HG03159 (cell line): ENCODE results near the gene PSMC4.

ENCODE experiments used
- ATAC-seq: cut with Tn5 transposase; IDR thresholded peaks from one replicate; pipeline ENCODE4 v1.9.1; 2021; ENCODE audit warnings: mild to moderate bottlenecking, moderate library complexity; ENCODE audit not compliant: unreplicated experiment

The PSMC4 gene

DNA sequence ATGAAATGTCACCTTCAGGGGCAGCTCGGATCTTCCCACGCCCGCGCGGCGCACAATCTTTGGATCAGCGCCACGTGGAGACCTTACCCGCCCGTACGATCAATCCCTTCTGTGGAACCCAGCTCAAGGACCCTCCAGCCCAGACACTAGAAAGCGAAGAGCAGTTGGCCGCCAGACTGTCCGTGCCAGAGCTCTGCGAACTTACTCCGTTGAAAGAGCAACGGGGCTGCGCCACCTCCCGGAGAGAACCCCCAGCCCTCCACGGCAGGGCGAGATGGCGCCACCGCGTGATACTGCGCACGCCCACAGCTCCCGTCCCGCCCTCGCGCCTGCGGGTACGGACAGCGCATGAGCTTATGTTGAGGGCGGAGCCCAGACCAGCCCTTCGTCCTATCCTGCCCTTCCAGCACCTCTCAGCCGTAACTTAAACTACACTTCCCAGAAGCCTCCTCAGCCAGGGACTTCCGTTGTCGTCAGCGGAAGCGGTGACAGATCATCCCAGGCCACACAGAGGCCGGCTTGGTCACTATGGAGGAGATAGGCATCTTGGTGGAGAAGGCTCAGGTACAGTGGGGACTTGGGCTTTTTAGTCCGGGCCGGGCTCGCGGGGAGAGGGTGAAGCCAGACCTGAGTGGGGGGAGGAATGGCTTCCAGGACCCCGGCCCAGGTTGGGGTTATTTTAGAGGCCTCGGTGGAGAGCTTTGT, at the start of gene PSMC4:
TSS of gene PSMC4 (plus strand) at position 491 of the 705 bp plus-strand sequence. CDS start at position 529, 38 bp downstream.
- peak; percentile 96 for ATAC-seq

DNA sequence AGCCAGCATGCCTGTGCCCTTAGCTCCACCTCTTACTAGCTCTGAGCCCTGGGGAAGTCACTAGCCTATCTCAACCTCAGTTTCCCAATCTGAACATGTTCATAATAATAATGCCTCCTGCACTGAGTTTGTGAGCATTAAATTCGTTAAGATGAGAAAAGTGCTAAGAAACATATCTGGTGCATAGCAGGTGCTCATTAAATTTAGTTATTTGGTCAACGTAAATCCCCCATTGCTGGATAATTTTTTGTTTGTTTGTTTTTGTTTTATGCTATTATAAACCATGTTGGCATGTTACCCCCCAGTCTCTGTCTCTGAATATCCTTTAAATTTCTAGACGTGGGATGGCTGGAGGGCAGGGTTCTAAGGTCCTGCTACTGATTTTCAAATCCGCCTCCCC, 47.1 kb upstream of the PSMC4 start:
- no peak for ATAC-seq

DNA sequence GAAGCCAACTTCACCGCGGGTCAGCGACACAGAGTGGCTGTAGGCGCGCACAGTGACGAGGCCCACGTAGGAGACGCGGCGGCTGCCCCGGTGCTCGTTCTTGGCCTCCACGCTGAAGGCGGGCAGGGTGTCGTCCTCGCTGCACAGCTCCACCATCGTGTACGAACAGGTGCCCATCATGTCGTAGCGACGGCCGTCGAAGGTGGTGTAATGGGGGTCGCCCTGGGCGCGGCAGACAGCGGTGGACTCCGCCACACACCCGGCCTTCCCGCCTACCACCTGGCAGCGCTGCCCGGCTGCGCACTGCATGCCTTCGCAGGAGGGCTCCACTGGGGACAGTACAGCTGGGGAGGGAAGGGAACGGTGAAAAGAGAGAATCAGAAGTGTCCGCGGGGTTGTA, 46.6 kb upstream of the PSMC4 start:
- no peak for ATAC-seq

DNA sequence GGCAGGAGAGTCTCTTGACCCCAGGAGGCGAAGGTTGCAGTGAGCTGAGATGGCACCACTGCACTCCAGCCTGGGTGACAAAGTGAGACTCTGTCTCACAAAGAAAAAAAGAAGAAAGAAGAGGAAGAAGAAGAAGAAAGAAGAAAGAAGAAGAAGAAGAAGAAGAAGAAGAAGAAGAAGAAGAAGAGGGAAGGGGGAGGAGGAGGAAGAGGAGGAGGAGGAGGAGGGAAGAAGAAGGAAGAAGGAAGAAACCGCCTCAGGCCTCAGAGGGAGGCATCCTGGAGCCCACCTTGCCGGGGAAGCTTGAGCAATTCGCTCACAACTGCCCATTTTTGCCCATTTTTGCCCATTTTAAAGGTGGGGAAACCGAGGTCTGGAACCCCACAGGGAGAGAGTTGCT, 46.0 kb upstream of the PSMC4 start:
- ATAC-seq = no peak

DNA sequence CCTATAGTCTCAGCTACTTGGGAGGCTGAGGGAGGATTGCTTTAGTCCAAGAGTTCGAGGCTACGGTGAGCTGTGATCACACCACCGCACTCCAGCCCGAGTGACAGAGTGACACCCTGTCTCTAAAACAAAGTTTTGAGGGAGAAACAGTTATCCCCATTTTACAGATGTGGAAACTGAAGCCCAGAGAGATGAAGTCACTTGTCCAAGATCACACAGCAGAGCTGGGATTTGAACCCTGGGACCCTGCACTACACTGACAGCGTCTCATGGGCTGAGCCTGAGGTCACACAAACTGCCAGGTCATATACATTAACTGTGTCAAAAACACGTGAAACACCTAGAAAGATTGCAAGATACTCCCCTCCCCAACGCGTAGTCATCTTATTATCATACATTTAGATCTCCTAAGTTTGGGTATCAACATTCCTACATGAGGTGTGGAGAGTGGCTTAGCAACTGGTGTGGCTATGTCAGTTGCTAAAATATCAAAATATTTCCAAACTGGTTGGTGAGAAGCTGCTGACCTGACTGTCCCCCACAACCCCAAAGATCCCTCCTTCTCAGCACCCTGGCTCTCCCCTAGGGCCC, 44.7 kb upstream of the PSMC4 start:
- ATAC-seq = no peak

DNA sequence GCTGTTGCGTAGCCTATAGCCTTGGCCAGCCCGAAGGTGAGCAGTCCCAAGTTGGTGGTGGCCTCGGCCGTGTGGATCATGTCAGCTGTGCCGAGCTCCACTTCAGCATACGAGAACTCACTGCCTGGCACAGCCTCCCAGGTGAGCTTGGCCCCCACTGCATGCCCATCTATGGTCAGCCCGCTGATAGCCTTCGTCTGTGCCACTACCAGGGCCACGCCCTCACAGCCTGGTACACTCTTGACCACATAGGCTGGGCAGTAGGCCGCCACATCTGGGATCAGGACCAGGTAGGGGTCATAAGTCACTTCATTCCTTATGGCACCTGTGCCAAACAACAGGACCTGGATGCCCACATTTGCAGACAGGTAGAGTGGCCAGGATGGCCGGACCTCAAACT, 43.9 kb upstream of the PSMC4 start:
- ATAC-seq = no peak

DNA sequence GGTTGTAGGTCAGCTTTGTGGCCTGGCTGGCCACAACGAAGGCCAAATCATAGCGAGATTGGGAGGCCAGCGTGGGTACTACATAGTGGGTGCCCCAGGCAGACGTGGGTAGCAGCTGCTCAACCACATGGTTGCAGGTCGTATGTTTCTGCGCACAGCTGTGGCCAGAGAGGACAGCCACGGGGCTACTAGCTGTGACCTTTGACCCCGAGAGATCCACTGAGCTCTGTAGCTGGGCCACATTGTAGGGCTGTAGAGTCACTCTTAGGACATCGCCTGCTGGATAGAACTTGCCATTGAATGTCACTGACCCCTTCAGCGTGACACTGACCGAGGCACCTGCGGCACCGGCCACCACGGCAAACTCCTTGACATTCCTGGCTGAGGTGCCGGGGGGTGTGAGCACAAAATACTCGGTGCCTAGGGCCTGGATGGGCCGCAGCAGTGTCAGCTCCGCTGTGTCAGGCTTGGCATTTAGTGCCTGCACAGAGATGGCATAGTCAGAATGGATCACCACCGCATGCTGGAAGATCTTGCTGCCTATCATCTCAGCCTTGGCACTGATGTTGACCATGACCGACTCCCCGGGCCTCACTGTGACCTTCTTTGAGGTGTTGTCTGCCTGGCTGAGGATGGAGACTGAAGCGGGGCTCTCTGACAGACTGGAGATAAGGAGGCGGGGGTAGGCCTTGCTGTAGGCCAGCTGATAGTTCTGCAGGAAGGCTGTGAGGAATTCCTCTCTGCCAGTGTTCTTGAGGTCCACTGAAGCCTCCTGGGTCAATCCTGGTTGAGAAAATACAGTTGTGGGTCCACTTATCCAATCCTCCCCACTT, 43.2 kb upstream of the PSMC4 start:
- no peak for ATAC-seq

DNA sequence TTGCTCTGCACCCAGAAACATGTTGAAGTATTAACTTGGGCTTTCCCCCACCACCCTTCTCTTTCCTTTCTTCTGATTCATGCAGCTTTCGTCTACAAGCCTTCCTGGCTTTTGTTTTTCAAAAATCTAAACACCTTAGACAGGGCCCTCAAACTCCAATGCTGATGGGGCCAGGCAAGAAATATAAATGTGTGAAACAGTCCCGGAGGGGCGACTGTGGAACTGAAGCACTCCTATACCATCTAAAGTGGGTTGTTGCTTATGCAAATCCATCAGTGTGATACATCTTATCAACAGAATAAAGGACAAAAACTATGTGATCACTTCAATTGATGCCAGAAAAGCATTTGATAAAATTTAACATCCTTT, 42.6 kb upstream of the PSMC4 start:
- ATAC-seq = no peak

DNA sequence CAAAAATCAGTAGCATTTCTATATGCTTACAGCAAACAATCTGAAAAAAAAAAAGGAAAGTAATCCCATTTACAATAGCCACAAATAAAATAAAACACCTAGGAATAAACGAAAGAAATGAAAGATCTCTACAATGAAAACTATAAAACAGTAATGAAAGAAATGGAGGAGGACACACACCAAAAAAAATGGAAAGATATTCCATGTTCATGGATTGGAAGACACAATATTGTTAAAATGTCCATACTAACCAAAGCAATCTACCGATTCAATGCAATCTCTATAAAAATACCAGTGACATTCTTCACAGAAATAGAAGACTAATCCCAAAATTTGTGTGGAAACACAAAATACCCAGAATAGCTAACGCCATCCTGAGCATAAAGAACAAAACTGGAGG, 41.2 kb upstream of the PSMC4 start:
- ATAC-seq = no peak

DNA sequence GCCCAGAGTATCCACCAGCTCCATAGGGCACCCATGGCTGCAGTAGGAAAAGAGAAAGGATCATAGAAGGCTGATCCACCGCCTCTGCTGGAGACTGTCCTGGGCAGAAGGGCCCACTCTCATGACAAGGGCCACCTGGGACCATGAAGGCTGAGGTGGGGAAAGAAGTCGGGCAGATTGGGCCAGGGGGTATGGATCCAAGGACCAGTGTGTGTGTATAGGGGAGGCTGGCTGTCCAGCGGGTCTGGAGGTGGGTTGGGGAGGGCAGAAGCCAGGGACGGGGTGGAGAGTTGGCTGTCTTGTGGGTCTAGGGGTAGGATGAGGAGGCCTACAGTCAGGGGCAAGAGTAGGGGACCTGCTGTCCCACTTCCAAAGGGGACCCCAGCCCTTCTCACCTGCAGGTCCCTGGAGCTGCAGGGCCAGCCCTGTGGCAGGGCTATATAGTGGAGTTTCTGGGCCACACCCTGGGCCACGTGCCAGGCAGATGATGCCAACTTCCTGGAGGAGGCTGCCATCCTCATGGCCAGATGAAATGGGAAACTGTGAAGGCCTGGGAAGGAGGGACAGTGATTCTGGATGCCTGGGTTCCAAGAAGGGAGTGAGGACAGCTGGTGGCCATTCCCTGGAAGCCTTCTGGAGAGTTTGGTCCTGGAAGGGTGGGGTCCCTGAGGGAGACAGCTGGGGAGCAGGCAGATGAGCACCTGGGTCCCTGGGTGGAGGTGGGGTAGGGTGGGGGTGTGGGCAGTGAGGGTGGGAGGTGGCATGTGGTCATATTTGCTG, 36.2 kb upstream of the PSMC4 start, which contains the start of gene FCGBP:
TSS of gene FCGBP (minus strand) at position 51 of the 780 bp plus-strand sequence.
- ATAC-seq = no peak

DNA sequence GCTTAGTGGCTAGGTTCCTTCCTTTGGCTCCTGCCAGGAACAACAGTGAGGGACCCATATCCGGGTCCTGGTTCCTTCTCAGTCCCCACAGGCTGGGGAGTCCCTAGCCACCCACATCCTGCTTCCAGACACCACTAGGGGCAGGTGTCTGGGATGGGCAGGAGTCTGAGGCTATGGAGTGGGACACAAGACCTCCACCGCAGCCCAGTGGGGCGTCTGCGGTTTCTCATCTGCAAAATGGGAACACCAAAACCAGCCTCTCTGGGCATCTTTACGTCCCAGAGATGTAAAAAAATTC, 35.7 kb upstream of the PSMC4 start:
- no peak for ATAC-seq

DNA sequence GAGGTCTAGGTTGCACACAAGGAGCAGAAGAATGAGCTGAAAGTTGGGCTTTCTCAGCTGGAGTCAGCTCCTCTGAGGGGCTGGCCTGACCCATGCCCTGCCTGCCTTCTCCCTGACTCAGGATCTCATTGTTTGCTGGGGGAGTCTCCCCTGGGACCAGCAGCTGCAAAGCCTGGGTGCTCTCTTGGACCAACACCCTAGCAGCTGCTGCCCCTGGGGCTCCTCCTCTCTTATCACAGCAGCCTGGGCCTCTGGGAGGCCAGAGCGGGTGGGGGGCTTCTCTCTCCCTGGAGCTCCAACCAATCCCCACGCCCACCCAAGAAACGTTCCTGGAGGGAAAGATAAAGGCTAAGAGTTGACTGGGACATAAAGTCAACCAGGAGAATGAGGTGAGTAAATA, 34.9 kb upstream of the PSMC4 start:
- ATAC-seq = no peak

DNA sequence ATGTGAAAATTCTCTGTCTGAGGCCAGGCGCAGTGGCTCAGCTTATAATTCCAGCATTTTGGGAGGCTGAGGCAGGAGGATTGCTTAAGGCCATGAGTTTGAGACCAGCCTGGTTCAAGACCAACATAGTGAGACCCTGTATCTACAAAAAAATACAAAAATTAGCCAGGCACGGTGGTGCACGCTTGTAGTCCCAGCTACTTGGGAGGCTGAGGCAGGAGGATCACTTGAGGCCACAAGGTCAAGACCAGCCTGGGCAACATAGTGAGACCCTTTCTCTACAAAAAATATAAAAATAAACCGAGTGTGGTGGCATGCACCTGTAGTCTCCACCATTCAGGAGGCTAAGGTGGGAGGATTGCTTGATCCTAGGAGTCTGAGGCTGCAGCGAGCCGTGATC, 34.3 kb upstream of the PSMC4 start:
- no peak for ATAC-seq

DNA sequence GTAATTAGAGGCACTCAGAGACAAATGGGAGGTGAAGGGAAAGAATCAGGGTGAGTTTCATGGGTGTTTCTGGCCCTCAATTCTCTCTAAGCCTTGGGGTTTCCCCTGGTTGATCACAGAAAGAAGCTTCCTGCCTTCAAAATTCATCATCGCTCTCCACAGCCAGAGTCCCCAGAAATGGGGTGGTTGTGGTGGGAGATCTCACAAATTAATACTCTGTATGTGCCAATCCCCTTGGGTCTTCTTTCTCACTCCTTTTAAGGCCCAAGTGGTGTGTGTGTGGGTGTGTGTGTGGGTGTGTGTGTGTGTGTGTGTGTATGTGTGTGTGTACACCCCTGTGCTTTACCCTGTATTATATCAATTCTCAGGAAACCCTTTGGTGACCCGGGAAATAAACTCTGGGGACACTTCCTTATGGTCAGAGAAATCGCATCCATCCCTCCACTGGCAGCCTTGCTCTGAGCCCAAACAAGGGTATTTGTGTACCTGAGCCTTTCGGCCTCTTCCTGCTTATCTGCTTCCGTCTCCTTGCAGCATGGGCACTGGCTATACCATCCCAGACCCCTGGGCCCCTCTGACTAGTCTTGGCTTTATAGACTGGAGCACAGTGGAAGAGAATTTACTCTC, 33.8 kb upstream of the PSMC4 start:
- ATAC-seq = no peak

DNA sequence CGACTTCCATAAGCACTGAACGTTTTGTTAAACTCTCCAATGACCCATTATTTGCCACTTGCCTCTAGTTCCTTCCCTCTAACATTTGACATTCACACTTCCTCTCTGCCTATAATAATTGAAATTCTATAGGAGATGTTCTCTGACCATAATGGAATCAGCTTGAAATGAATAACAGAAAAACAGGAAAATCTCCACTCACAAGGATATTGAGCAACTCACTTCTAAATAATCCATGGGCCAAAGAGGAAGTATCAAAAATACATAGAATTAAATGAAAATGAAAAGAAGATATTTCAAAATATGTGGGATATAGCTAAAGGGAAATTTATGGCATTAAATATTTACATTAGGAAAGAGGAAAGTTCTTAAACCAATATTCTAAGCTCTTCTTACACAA, 33.2 kb upstream of the PSMC4 start:
- ATAC-seq = no peak

DNA sequence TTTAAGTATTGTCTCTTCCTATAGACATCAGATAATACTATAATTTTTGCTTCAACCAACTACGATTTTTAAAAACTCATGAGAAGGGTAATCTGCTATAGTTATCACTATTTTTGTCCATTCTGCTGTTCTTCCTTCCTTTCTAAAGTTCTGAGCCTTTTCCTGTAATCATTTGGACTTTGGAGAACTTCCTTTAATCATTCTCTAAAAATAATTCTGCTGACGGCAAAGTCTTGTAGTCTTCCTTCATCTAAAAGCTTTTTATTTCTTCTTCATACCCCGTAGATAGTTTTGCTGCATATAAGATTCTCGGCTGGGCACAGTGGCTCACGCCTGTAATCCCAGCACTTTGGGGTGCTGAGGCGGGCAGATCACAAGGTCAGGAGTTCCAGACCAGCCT, 31.4 kb upstream of the PSMC4 start:
- no peak for ATAC-seq

DNA sequence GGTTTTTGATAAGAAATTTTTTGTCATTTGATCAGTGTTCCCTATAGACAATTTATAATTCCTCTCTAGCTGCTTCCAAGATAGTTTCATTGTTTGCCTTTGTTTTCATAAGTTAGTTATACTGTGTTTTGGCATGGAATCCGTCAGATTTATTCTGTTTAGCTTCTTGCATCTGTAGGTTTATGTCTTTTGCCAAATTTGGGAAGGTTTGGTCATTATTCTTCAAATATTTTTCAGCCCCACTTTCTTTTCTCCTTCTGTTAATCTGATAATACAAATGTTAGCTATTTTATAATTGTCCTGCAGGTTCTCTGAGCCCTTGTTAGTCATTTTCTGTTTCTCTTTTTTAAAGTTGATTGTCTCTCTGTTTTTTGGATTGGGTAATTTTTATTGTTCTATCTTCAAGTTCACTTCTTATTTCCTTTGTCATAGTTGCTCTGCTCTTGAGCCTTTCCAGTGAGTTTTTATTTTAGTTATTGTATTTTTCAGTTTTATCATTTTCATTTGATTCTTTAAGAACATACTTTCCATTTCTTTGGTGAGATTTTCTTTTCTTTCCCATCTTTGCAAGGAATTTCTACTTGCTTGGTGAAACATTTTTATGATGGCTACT, 30.6 kb upstream of the PSMC4 start:
- ATAC-seq = no peak

DNA sequence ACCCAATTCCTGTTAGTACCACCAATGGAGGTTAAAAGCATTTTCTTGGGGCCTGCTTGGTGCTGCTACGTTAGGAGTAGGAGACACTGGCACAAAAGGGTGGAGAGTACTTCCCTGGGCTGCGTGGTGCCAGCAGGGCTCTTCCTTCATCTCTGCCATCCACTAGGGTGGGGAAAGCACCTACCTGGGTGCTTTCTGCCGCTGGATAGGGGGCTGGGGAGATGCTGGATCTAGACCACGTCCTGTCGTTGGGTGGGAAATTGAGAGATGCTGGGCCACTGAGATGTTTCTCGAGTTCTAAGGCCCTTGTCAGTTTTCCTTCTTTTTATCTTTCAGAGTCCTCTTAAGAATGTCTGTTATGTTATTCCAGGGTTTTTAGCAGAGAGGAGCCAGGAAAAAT, 29.8 kb upstream of the PSMC4 start:
- ATAC-seq = no peak

DNA sequence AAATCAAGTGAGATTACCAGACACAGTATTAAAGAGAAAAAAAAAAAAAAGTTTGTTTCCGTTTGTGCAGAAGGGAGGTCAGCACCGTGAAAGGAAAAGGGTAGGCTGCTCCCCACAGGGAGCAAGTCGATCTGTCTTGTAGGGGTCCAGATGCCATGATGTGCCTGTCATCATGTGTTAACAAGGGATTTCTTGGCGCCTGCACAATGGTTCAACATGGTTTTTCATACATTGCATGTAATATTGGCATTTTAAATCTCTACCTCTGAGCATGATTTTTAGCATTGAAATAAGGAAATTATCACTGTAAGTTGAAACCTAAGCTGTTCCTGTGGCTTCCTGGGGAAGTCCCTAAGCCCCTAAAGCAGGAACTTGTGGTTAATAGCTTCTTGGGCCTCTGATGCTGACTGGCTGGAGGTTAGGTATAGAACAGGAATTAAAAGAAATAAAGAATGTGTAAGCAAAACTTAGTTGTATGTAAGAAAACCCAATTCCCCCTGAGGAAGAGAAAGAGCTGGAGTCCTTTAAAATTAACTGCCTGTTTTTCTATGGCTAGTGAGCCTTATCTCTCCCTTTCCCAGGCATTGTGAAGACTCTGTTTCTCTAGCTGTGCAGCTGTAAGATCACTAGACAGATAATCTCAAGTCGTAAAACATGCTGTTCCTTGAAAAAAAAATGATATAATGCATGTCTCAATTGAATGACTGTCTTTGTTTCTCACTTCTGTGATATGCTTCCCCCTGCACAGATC, 29.2 kb upstream of the PSMC4 start:
- no peak for ATAC-seq

DNA sequence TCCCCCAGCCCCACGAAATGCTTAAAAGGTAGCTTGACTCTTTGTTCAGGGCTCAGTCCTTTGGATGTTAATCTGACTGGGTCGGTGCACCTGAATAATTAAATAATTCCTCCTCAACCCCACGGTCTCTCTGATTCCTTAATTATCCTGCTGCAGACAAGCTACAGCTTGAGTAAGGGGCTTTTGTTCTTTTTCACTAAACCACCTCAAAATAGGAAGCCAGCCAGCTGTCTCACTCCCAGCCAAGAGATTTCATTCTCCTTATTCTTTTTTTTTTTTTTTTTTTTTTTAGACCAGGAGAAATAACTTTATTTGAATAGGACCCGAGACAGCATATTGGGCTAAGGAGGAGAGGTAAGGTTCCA, 28.6 kb upstream of the PSMC4 start:
- ATAC-seq = no peak
